Testis (tissue), 2 donors: Measurements from ENCODE around the gene NUMB.

Experiments
- POLR2A ChIP-seq: fragments of 450-650 bp; IDR thresholded peaks from one replicate; pipeline ENCODE4 v1.6.1; 2017; ENCODE audit warnings: antibody characterized with exemption, mild to moderate bottlenecking, moderate library complexity
- TF ChIP-seq, protein P1 (sequence below), 3 experiments: fragments of 450-650 bp in 2 of 3; fragments of 200-600 bp in 1 of 3; sonication (generic) in 1 of 3; IDR thresholded peaks; one replicate each; pipeline ENCODE4 v1.5.1; 2016 to 2019; ENCODE audit warnings: antibody characterized with exemption in 3 of 3, mild to moderate bottlenecking in 2 of 3, moderate library complexity in 1 of 3

- TF ChIP-seq POLR2A, result no peak
- TF ChIP-seq, protein P1, sequence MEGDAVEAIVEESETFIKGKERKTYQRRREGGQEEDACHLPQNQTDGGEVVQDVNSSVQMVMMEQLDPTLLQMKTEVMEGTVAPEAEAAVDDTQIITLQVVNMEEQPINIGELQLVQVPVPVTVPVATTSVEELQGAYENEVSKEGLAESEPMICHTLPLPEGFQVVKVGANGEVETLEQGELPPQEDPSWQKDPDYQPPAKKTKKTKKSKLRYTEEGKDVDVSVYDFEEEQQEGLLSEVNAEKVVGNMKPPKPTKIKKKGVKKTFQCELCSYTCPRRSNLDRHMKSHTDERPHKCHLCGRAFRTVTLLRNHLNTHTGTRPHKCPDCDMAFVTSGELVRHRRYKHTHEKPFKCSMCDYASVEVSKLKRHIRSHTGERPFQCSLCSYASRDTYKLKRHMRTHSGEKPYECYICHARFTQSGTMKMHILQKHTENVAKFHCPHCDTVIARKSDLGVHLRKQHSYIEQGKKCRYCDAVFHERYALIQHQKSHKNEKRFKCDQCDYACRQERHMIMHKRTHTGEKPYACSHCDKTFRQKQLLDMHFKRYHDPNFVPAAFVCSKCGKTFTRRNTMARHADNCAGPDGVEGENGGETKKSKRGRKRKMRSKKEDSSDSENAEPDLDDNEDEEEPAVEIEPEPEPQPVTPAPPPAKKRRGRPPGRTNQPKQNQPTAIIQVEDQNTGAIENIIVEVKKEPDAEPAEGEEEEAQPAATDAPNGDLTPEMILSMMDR (IDR thresholded peaks at IDR 0.05), result no peak
These were observed 3.2 kb upstream of the NUMB start for GRCh38 chr14:73461478-73462047.
